Stimulated activated CD4-positive, alpha-beta T cell treated with anti-CD3 and anti-CD28 coated beads, Interleukin-15, amount 100 ng/mL, for 1 hour (primary cell): ENCODE results near the gene SH2D5.

Experiments used
- DNase-seq, 2 donors: peaks; one replicate each; pipeline ENCODE4 v3.0.0-alpha.2; 2020; ENCODE audit warnings: low read depth in 1 of 2, low spot score in 1 of 2

Gene SH2D5

DNA sequence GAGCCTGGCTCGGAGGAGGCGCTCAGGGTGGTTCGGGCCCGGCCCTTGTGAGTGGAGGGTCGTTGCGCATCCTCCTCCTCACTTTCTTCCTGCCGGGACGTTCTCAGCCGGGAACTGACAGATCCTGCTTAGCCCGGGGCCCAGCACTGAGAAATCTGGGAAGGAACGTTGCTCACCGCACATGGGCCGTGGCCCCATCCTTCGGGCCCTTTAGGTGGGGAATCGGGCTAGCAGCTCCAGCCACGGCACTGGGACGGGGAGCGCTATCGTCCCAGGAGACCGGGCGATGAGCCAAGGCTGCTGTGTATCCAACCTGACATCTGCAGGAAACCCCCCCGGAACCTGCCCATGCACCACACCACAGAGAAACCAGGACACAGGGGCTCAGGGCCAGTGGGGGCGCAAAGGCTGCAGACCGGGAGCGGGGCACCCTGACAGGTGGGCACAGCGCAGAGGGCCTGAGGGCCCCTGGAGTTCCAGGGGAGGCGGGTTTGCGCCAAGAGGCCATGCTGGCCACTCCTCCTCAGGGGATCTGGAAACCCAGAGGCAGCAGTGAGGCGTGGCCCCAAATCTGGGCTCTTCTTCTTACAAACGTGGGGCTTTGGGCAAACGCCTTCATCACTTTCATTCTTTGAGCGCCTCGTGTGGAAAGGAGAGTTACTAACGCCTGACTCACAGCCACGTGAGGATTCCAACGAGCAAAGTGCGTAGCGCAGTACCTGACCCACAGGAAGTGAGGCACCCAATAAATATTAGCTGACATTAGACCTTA, at the start of gene SH2D5:
Gene SH2D5 (minus strand): TSS at position 116 of the 772 bp plus-strand sequence. CDS start 4,659 bp downstream, outside the sequence.
- peak; percentile 34 to 47 for DNase-seq

DNA sequence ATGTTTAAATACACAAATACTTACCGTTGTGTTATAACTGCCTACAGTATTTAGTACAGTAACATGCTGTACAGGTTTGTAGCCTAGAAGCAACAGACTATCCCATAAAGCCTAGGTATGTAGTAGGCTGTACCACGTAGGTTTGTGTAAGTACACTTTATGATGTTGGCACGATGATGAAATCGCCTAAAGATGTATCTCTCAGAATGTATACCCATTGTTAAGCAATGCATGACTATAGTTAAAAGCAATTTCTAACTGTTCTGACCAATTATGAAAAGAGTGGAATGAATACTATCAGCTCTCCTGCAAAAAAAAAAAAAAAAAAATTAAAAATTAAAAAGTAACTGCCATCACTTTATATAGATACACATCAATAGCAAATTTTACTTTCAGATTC, 43.2 kb upstream of the SH2D5 start:
- DNase-seq: no peak

- DNase-seq: no peak
These were observed 39.3 kb upstream of the SH2D5 start for GRCh38 chr1:20771780-20772179.

DNA sequence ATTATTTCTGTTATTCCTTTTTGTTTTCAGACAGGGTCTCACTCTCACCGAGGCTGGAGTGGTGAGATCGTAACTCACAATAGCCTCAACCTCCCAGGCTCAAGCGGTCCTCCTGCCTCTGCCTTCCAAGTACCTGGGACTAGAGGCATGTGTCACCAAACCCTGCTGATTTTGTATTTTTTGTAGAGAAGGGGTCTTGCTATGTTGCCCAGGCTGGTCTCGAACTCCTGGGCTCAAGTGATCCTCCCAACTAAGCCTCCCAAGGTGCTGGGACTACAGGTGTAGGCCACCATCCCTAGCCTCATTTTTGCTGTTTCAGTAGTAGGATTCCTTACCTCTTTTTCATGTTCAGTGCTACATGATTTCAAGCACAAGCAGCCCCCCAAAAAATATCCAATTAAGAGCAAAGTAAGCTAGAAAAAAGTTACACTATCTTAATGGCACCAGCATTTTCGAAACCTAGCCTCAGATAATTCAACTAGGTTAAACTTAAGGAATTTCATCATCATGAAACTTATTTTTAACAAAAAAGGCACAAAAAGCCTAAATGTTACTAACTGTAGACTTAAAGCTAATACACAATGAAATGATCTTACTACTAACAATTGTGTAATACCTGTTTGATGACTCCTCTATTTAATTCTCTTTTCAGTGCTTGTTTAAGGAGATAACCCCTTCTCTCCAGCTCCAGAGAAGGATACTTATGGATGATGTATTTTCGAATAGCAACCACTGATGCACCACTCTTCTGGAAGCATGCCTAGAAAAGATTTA, 38.0 kb upstream of the SH2D5 start:
- DNase-seq: no peak

GRCh38 chr1:20767271-20767670, 34.8 kb upstream of the SH2D5 start:
- no peak for DNase-seq

GRCh38 chr1:20763417-20763816, 30.9 kb upstream of the SH2D5 start:
- no peak for DNase-seq

DNA sequence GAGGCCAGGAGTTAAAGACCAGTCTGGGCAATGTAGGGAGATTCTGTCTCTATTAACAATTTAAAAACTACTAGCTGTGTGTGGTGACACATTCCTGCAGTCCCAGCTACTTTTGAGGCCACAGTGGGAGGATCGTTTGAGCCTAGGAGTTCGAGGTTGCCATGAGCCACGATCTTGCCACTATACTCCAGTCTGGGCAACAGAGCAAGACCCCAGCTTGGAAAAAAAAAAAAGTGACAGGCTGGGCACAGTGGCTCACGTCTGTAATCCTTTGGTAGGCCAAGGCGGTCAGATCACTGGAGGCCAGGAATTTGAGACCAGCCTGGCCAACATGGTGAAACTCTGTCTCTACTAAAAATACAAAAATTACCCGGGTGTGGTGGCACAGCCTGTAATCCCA, 27.8 kb upstream of the SH2D5 start:
- no peak for DNase-seq

GRCh38 chr1:20753589-20753988, 21.1 kb upstream of the SH2D5 start:
- no peak for DNase-seq

DNA sequence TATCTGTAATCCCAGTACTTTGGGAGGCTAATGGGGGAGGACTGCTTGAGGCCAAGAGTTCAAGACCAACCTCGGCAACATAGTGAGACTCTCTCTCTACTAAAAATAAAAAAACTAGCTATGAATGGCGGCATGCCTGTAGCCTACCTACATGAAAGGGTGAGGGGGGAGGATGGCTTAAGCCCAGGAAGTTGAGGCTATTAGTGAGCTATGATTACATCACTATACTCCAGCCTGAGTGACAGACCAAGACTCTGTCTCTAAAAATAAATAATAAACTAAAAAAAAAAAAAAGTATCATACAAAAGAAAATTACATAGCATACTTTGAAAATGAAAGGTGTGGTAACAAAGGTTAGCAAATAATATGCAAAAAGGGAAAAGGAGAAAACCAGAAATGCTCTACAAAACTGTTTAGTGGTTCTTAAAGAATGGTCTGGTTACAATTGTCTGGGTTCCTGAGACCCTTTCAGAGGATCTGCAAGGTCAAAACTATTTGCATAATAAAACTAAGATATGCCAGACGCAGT, 19.0 kb upstream of the SH2D5 start:
- DNase-seq: no peak

DNA sequence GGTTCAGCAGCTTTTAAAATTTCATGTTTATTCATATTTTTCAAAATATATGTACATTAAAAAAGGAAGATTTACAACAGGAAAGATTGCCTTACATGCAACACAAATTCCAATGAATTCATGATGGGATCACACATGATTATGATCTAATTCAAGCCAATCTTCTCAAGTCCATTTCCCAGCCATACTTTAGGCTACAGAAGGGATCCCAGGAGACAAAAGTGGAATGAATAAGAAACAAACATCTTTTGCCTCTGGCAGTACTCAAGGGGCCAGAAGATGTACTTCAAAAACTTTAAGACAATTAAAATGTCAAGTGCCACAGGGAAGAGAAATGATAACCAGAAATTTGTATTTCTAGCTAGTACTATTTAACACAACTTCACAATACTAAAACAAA, 10.2 kb upstream of the SH2D5 start:
- no peak for DNase-seq

DNA sequence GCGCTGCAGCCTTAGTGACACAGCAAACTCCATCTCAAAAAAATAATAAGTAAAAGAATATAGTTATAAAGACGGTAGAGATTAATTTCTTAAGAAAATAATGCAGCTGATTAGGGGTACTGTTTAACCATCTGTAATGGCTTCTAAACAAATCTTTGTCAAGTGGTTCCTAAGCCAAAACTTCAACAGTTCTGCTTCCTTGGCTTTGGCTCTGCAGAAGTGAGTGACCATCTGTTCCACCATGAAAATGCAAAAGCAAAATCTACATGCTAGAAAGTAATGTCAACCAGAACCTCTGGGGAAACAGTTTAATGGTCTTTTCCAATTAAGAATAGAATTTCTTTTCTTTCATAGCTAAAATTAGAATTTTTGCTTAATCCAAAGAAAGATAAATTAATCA, 8.3 kb upstream of the SH2D5 start:
- DNase-seq: no peak

- no peak for DNase-seq
These were observed 6.7 kb upstream of the SH2D5 start for GRCh38 chr1:20739225-20739624.

DNA sequence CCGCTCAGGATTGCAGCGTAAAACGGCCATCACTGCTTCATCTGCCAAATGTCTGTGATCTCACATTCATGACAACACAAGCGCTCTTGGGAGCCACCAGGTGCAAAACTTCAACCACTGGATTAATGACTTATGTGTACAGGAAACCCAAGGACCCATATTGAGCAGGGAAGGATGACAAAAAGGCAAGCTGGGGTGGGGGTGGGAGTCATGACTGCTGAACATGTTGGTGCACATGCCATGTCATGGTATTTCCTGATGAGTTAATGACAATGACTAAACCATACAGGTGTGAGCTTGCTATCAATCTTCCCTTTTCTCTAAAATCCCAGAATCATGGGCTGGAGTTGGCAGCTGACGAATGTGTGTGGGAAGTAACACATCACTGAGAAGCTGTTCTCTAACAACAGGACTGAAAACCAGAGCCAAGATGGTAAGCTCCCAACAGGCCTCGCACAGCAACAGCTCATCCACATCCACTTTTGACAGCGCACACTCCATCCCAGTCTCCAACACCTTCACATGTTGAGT, 3.1 kb upstream of the SH2D5 start:
- no peak for DNase-seq

- no peak for DNase-seq
These were observed 965 bp upstream of the SH2D5 start for GRCh38 chr1:20733360-20733975.

- peak in 1 of 2 donors; percentile 60 for DNase-seq
These were observed 374 bp downstream of the SH2D5 start for GRCh38 chr1:20732071-20732587.

GRCh38 chr1:20731057-20731991, 1.2 kb downstream of the SH2D5 start:
- DNase-seq: no peak

DNA sequence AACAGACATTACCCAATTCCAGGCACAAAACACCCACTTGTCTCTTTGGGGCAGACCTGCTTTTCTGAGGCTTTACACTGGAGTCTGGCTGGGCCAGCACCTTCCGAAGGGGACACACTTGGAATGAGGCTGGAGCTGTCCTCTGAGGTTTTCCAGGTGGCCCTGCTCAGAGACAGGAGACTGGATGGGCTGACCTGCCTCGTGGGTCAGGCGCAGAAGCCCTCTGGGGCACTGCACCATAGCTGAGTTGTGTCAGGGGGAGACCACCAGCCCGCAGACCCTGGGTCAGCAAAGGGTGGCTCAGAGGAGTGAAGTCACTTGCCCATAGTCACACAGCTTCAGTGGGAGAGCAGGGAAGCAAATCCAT, 1.8 kb downstream of the SH2D5 start:
- DNase-seq: no peak

- DNase-seq: no peak
These were observed 2.4 kb downstream of the SH2D5 start for GRCh38 chr1:20729990-20730689.

DNA sequence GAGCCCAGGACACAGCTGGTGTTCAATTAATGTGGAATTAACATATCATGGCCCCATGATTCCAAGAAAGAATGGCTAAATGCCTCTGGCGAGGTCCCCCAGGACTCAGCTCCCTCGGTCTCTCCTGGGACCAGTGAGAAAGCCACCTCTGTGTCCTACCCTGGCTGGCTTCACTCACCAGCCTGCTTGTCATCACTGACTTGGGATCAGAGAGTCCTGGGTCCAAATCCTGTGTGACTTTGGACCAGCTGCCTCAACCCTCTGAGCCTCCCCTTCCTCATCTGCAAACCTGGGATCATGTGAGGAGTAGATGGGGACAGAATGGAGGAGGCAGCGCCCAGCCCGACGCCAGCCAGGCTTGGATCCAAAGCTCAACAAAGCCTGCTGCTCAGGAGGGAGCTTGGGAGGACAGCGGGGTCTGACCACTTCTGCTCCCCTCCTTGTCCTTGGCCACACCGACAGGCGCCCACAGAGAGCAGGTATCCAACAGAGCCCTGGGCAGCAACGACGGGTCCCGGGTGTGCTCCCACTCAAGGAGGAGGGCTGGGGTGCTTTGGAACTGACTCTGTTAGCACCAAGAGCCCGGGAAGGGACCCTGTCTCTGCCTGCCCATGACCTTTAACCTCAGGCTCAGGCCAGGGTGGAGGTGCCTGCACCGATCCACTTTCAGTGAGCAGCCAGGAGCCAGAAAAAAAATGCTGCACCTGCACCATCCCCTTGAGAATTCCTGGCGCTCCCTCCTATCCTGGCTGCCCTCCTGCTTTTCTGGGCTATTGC, 3.2 kb downstream of the SH2D5 start:
- DNase-seq: no peak
